BE2C (cell line): ENCODE results near the gene POU2AF1.

Experiments used
- DNase-seq: peaks from one replicate; pipeline ENCODE4 v3.0.0-alpha.2; 2020
- H3K27me3 ChIP-seq: fragments of 250-450 bp; sonication (Bioruptor Pico); 2 replicates; pipeline ENCODE4 v1.5.1; 2020; ENCODE audit warnings: mild to moderate bottlenecking
- H3K36me3 ChIP-seq: fragments of 250-450 bp; sonication (Bioruptor Pico); 2 replicates; pipeline ENCODE4 v1.5.1; 2020; ENCODE audit warnings: mild to moderate bottlenecking
- H3K4me1 ChIP-seq: fragments of 250-450 bp; sonication (Bioruptor Pico); 2 replicates; pipeline ENCODE4 v1.5.1; 2020
- H3K4me3 ChIP-seq: 2 replicates; pipeline ENCODE4 v1.5.1; 2011; ENCODE audit warnings: low read depth, low read length
- H3K9me3 ChIP-seq: fragments of 250-450 bp; sonication (Bioruptor Pico); 2 replicates; pipeline ENCODE4 v1.5.1; 2020
- CTCF ChIP-seq: IDR thresholded peaks from 2 replicates; pipeline ENCODE4 v1.5.1; 2012; ENCODE audit warnings: mild to moderate bottlenecking, low read depth, low read length

The POU2AF1 gene

GRCh38 chr11:111422494-111423249, 43.6 kb upstream of the POU2AF1 start:
- no peaks in the 10 kb centered on the region for H3K36me3 ChIP-seq
- H3K4me1 ChIP-seq, result no peaks in the 10 kb centered on the region
- H3K27me3 ChIP-seq, result peaks cover 39% of the 10 kb centered on the region
- no peaks in the 10 kb centered on the region for H3K9me3 ChIP-seq
- DNase-seq, result peak; percentile 54
- peak; percentile 74 for TF ChIP-seq CTCF
- H3K4me3 ChIP-seq, result no peak overlapping the region

DNA sequence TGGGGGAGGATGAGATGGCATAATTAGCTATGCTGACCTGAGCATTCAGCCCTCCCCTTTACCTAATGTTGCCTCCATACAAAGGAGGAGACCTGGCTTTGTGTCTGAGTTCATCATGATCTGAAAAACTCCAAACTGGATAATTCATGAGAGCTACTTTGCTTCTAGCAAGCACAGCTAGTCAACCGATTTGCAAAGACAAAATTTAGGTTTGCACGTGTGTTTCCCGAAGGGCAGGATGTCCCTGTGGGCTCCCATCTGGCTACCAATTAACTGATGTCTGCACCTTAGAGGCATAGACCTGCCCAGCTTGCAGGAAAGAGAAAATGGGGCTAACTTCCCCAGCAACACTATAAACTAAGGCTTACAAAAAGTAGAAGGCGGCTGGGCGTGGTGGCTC, 42.2 kb upstream of the POU2AF1 start:
- TF ChIP-seq CTCF, result no peak
- H3K4me3 ChIP-seq, result no peak overlapping the region
- H3K4me1 ChIP-seq, result no peaks in the 10 kb centered on the region
- peaks cover 33% of the 10 kb centered on the region for H3K27me3 ChIP-seq
- no peaks in the 10 kb centered on the region for H3K36me3 ChIP-seq
- no peaks in the 10 kb centered on the region for H3K9me3 ChIP-seq
- no peak for DNase-seq

GRCh38 chr11:111419641-111420327, 40.7 kb upstream of the POU2AF1 start:
- Histone ChIP-seq H3K4me3 (no peak overlapping the region), H3K36me3 (no peaks in the 10 kb centered on the region), H3K27me3 (peaks cover 22% of the 10 kb centered on the region), H3K9me3 (no peaks in the 10 kb centered on the region), H3K4me1 (no peaks in the 10 kb centered on the region)
- no peak for TF ChIP-seq CTCF
- DNase-seq, result no peak

DNA sequence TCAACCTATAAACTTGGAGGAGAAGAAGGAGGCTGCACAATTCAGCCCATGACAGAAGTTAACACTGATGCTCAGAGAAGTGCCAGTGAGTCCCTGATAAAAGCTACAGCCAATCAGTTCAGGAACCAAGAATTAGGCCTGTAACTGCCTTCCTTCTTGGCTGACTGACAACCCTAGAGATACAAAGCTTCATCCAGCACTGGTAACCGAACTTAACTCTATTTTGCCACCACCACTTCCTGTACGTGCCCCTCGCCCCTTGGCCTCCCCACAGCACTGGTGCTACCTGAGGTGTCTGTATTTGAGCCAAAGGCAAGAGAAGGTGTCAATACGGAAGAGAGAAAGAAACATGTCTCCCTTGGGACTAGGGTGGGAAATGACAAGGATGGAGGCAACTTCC, 40.1 kb upstream of the POU2AF1 start:
- Histone ChIP-seq H3K9me3 (no peaks in the 10 kb centered on the region), H3K4me1 (no peaks in the 10 kb centered on the region), H3K36me3 (no peaks in the 10 kb centered on the region), H3K27me3 (peaks cover 19% of the 10 kb centered on the region), H3K4me3 (no peak overlapping the region)
- no peak for DNase-seq
- no peak for TF ChIP-seq CTCF

- Histone ChIP-seq H3K4me1 (no peaks in the 10 kb centered on the region), H3K36me3 (no peaks in the 10 kb centered on the region), H3K27me3 (peaks cover 16% of the 10 kb centered on the region), H3K4me3 (no peak overlapping the region), H3K9me3 (no peaks in the 10 kb centered on the region)
- TF ChIP-seq CTCF, result no peak
- DNase-seq, result no peak
These were observed 39.3 kb upstream of the POU2AF1 start for GRCh38 chr11:111418436-111418787.

GRCh38 chr11:111417766-111418435, 38.8 kb upstream of the POU2AF1 start:
- no peak for TF ChIP-seq CTCF
- Histone ChIP-seq H3K4me3 (no peak overlapping the region), H3K9me3 (no peaks in the 10 kb centered on the region), H3K4me1 (no peaks in the 10 kb centered on the region), H3K36me3 (no peaks in the 10 kb centered on the region), H3K27me3 (peaks cover 16% of the 10 kb centered on the region)
- no peak for DNase-seq
